ENCODE data around the gene GFRA4. TPM values are rescaled to one million over a fixed set of nuclear protein-coding genes. Genes with fewer than 3 reads are reported as not detected.

Gene GFRA4
- total and polyA plus RNA-seq, 2 donors (not counting 3 experiments of a cell fraction or from before 2014, with no cell fraction given): not detected

DNA sequence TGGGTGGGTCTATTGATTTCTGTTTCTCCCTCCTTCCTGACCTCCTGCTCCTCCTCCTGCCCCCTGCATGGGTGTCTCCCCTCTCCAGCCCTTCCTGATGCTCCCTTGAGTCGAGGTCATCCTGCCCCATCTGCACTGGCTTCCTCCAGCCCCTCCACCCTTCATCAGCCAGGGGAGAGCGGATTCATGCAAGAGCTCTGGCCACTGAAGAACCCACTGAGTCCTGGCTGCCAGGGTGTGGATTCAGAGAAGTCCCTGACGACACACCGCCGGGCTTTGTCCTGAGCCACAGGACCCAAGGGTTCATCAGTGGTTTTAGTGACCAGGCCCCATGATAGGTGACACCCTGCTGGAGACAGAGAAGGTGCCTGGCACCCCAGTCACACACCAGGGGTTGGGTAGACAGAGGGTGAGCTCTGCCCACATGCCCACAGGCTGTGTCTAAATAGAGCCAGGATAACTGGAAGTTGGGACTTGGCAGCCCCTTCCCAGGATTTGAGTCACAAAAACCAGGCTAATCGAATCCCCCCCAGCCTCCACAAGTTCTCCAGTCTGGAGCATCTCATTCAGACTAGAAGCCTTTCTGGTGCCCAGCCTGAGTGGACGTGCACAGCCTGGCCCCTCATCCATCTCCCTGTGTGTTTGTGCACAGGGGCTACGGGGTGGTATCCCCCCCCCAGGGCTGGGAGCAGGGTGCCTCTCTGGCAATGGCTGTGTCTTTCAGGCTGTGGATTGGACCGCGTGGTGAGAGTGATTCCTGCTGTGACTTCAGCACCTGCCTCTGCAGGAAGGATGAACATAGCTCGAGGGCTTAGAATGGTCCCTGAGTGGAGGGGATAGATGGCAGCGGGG is 1.2 kb downstream of the GFRA4 start:
- TF ChIP-seq FOS (IDR thresholded peaks at IDR 0.05; ENCODE audit: borderline replicate concordance, insufficient read depth, low read length): no peak
- TF ChIP-seq POLR2AphosphoS5 (IDR thresholded peaks at IDR 0.05; ENCODE audit: insufficient read depth, low read depth, low read length): no peak
- TF ChIP-seq GATA2 (IDR thresholded peaks at IDR 0.05; ENCODE audit: insufficient read depth, insufficient read length, low read depth, low read length): no peak
- no peak for TF ChIP-seq MYC (IDR thresholded peaks at IDR 0.05; ENCODE audit: low read depth, low read length)
- TF ChIP-seq JUN (IDR thresholded peaks at IDR 0.05; ENCODE audit: borderline replicate concordance, insufficient read depth, insufficient read length, low read depth): no peak
- no peak for TF ChIP-seq EZH2 (IDR thresholded peaks at IDR 0.05; ENCODE audit: borderline replicate concordance, low read depth, low read length, severe bottlenecking)
- TF ChIP-seq, protein P1, sequence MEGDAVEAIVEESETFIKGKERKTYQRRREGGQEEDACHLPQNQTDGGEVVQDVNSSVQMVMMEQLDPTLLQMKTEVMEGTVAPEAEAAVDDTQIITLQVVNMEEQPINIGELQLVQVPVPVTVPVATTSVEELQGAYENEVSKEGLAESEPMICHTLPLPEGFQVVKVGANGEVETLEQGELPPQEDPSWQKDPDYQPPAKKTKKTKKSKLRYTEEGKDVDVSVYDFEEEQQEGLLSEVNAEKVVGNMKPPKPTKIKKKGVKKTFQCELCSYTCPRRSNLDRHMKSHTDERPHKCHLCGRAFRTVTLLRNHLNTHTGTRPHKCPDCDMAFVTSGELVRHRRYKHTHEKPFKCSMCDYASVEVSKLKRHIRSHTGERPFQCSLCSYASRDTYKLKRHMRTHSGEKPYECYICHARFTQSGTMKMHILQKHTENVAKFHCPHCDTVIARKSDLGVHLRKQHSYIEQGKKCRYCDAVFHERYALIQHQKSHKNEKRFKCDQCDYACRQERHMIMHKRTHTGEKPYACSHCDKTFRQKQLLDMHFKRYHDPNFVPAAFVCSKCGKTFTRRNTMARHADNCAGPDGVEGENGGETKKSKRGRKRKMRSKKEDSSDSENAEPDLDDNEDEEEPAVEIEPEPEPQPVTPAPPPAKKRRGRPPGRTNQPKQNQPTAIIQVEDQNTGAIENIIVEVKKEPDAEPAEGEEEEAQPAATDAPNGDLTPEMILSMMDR (IDR thresholded peaks at IDR 0.05; ENCODE audit: extremely low read depth in 1 of 2, insufficient read depth in 1 of 2, low read depth in 1 of 2, low read length in 2 of 2): no peak
- TF ChIP-seq, protein P2, sequence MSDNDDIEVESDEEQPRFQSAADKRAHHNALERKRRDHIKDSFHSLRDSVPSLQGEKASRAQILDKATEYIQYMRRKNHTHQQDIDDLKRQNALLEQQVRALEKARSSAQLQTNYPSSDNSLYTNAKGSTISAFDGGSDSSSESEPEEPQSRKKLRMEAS (IDR thresholded peaks at IDR 0.05; ENCODE audit: insufficient read depth, insufficient read length): no peak
- TF ChIP-seq POLR2A (IDR thresholded peaks at IDR 0.05; ENCODE audit: low read depth, low read length): no peak
- H3K27me3 ChIP-seq (ENCODE audit: control insufficient read depth in 2 of 2, insufficient read depth in 2 of 2, low read length in 2 of 2): peaks cover 28 to 44% of the 10 kb centered on the region in 2 experiments
- DNase-seq (ENCODE audit: low read depth, low spot score): no peak
- H3K4me2 ChIP-seq (ENCODE audit: insufficient read depth, low read length): no peak overlapping the region
- intact Hi-C loops (cut with micrococcal nuclease): no loop called here
- H2AFZ ChIP-seq (ENCODE audit: low read depth, low read length): no peak overlapping the region
- no peak overlapping the region for H3K9ac ChIP-seq (replicated peaks; ENCODE audit: extremely low read depth, insufficient read depth, low read length)
- no peaks in the 10 kb centered on the region for H3K9me3 ChIP-seq (replicated peaks; ENCODE audit: control insufficient read depth, insufficient read depth, low read length)
- H3K4me1 ChIP-seq (ENCODE audit: control insufficient read depth, extremely low read depth, insufficient read depth, low read length): no peaks in the 10 kb centered on the region
- no TSS peak for BruUV-seq (replicated peaks)
- no peak overlapping the region for H3K27ac ChIP-seq (ENCODE audit: insufficient read depth, low read depth, low read length)
- no peaks in the 10 kb centered on the region for H3K79me2 ChIP-seq (ENCODE audit: control insufficient read depth, insufficient read depth, low read length)
- FAIRE-seq: no peak
- no peaks in the 10 kb centered on the region for H3K9me1 ChIP-seq (replicated peaks; ENCODE audit: control insufficient read depth, extremely low read depth, insufficient read depth, low read length)
- H3K36me3 ChIP-seq (ENCODE audit: control insufficient read depth in 2 of 2, extremely low read depth in 1 of 2, insufficient read depth in 2 of 2, low read length in 2 of 2): no peaks in the 10 kb centered on the region
- H4K20me1 ChIP-seq (replicated peaks; ENCODE audit: control insufficient read depth, extremely low read depth, insufficient read depth, low read length): no peaks in the 10 kb centered on the region
- POLR2A ChIA-PET: no interaction called here
- CTCF ChIA-PET: interaction anchor here (0.8 kb wide), 1 partner anchor 15 kb away, joined by 3 read pairs; no protein-coding TSS in a partner anchor
- no peak overlapping the region for H3K4me3 ChIP-seq (replicated peaks in 1 of 3; ENCODE audit: insufficient read depth in 1 of 3, low read depth in 1 of 3, low read length in 3 of 3)
- dilution Hi-C loops (cut with MboI; ENCODE audit: extremely low pct_ligation_motif_present, low sequenced_read_pairs): no loop called here

Data from endothelial cell of umbilical vein (primary cell).